Cardiac muscle cell (in vitro differentiated cells and primary cell): ENCODE measurements around the gene MYCBP. TPM values are rescaled to one million over a fixed set of nuclear protein-coding genes. Genes with fewer than 3 reads are reported as not detected.
"Not testable (repeated sequence)": the region's sequence is repeated elsewhere in the genome, so short reads cannot be mapped to it uniquely, and the experiment has no call there.

Source experiments
- DNase-seq, 2 donors: peaks; one replicate each; pipeline versions ENCODE4 v3.0.0 to v3.0.0-alpha.2; 2010 to 2017; ENCODE audit warnings: low read depth in 1 of 2, low spot score in 1 of 2
- H3K27ac ChIP-seq: fragments of 200-600 bp; sonication (generic); 2 replicates; pipeline ENCODE4 v1.5.1; 2016
- H3K27me3 ChIP-seq: fragments of 200-600 bp; sonication (generic); 2 replicates; pipeline ENCODE4 v1.6.0; 2016; ENCODE audit warnings: control low read depth
- H3K36me3 ChIP-seq: fragments of 200-600 bp; sonication (generic); 2 replicates; pipeline ENCODE4 v1.5.1; 2016; ENCODE audit warnings: control low read depth
- H3K4me1 ChIP-seq: fragments of 200-600 bp; sonication (generic); 2 replicates; pipeline ENCODE4 v1.8.1; 2017; ENCODE audit warnings: low read depth, mild to moderate bottlenecking, mixed run types
- H3K4me3 ChIP-seq: fragments of 200-600 bp; sonication (generic); 2 replicates; pipeline ENCODE4 v1.5.1; 2016; ENCODE audit warnings: mild to moderate bottlenecking
- H3K9me3 ChIP-seq: fragments of 200-600 bp; sonication (generic); 2 replicates; pipeline ENCODE4 v1.5.1; 2017; ENCODE audit warnings: low read depth, mild to moderate bottlenecking, control low read depth
- CTCF ChIP-seq: IDR thresholded peaks from 2 replicates; pipeline ENCODE4 v1.5.1; 2012; ENCODE audit warnings: low read depth, mild to moderate bottlenecking, low read length
- polyA plus RNA-seq: library from polyadenylated mRNA; unstranded; fragments of >200 nt; fragmentation: Nextera tagmentation; extraction: Ambion mirVana; gene quantifications from 2 replicates; pipeline ENCODE4 v1.2.1, GENCODE V29; 2016
- total RNA-seq: library from RNA; depleted of rRNA; stranded (reverse); fragments of >200 nt; gene quantifications from 2 replicates; pipeline ENCODE4 v1.2.3, GENCODE V29; 2016

MYCBP gene
- total and polyA plus RNA-seq, 2 experiments from 2014 or later: 8.8 to 51.8 TPM

- no peak overlapping the region for H3K4me3 ChIP-seq
- H3K27ac ChIP-seq: no peak overlapping the region
- no peak for TF ChIP-seq CTCF
- no peaks in the 10 kb centered on the region for H3K4me1 ChIP-seq
- no peak for DNase-seq
- H3K27me3 ChIP-seq: no peaks in the 10 kb centered on the region
- no peaks in the 10 kb centered on the region for H3K9me3 ChIP-seq
- H3K36me3 ChIP-seq: no peaks in the 10 kb centered on the region
Measured at GRCh38 chr1:38915352-38915948, 42.3 kb upstream of the MYCBP start.

GRCh38 chr1:38914908-38915307 is 41.8 kb upstream of the MYCBP start:
- not testable (repeated sequence) for H3K9me3 ChIP-seq, H3K4me3 ChIP-seq, H3K36me3 ChIP-seq, H3K4me1 ChIP-seq, H3K27ac ChIP-seq, DNase-seq, H3K27me3 ChIP-seq

GRCh38 chr1:38908821-38909220 is 35.7 kb upstream of the MYCBP start:
- no peaks in the 10 kb centered on the region for H3K27me3 ChIP-seq
- TF ChIP-seq CTCF: no peak

GRCh38 chr1:38905985-38906384 is 32.8 kb upstream of the MYCBP start:
- no peak for DNase-seq
- Histone ChIP-seq H3K36me3 (no peaks in the 10 kb centered on the region), H3K4me3 (no peak overlapping the region), H3K27ac (no peak overlapping the region), H3K9me3 (no peaks in the 10 kb centered on the region), H3K4me1 (no peaks in the 10 kb centered on the region), H3K27me3 (no peaks in the 10 kb centered on the region)
- no peak for TF ChIP-seq CTCF

More at GRCh38 chr1:38908821-38909220, 35.7 kb upstream of the MYCBP start:
- Histone ChIP-seq H3K9me3 (no peaks in the 10 kb centered on the region), H3K4me3 (no peak overlapping the region), H3K36me3 (no peaks in the 10 kb centered on the region), H3K4me1 (no peaks in the 10 kb centered on the region), H3K27ac (no peak overlapping the region)
- no peak for DNase-seq

DNA sequence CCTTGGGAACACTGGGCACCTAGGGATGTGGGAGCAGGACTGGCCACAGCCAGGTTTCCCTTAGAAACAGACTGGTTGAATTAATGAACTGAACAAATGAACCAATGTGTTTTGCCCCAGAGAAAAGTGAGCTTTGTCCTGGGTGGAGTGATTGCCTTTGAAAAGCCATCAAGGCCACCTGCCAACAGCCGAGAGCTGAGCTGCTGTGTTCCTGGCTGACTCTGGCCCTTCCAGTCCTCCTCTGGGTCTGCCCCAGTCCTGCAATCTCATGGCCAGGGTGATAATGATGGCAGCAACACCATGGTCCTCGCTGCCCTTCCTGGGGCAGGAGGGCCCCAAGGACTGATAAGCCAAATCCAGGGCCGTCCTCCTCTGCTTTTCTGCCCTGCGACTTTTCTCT is 26.4 kb upstream of the MYCBP start:
- TF ChIP-seq CTCF: no peak
- Histone ChIP-seq H3K27ac (no peak overlapping the region), H3K27me3 (no peaks in the 10 kb centered on the region), H3K36me3 (no peaks in the 10 kb centered on the region), H3K9me3 (no peaks in the 10 kb centered on the region), H3K4me3 (no peak overlapping the region), H3K4me1 (no peaks in the 10 kb centered on the region)
- DNase-seq: no peak

GRCh38 chr1:38898653-38899230 is 25.6 kb upstream of the MYCBP start:
- H3K9me3 ChIP-seq: no peaks in the 10 kb centered on the region
- H3K4me3 ChIP-seq: no peak overlapping the region
- TF ChIP-seq CTCF: no peak
- DNase-seq: no peak
- H3K36me3 ChIP-seq: no peaks in the 10 kb centered on the region
- no peaks in the 10 kb centered on the region for H3K27me3 ChIP-seq
- H3K4me1 ChIP-seq: no peaks in the 10 kb centered on the region
- no peak overlapping the region for H3K27ac ChIP-seq
